Smooth muscle cell (in vitro differentiated cells): ENCODE measurements around the gene KLK13. TPM values are rescaled to one million over a fixed set of nuclear protein-coding genes. Genes with fewer than 3 reads are reported as not detected.

Experiments
- DNase-seq: peaks from one replicate; lab custom pipeline; 2025; ENCODE audit not compliant: unreplicated experiment; lab: John Stamatoyannopoulos, UW
- H2AFZ ChIP-seq: fragments of 200-600 bp; sonication (generic); 2 replicates; pipeline ENCODE4 v1.6.0; 2016; ENCODE audit warnings: antibody characterized with exemption, low read depth, mild to moderate bottlenecking
- H3F3A ChIP-seq: fragments of 200-600 bp; sonication (generic); 2 replicates; pipeline ENCODE4 v1.6.0; 2017; ENCODE audit warnings: antibody characterized with exemption, low read depth
- H3K27ac ChIP-seq: fragments of 200-600 bp; sonication (generic); 2 replicates; pipeline ENCODE4 v1.5.1; 2016; ENCODE audit warnings: low read depth, mild to moderate bottlenecking
- H3K27me3 ChIP-seq: fragments of 200-600 bp; sonication (generic); 2 replicates; pipeline ENCODE4 v1.6.1; 2016; ENCODE audit warnings: low read depth, mild to moderate bottlenecking
- H3K36me3 ChIP-seq: fragments of 200-600 bp; sonication (generic); 2 replicates; pipeline ENCODE4 v1.5.1; 2016; ENCODE audit warnings: low read depth
- H3K4me1 ChIP-seq: fragments of 200-600 bp; sonication (generic); 2 replicates; pipeline ENCODE4 v1.5.1; 2016; ENCODE audit warnings: low read depth
- H3K4me2 ChIP-seq: fragments of 200-600 bp; sonication (generic); 2 replicates; pipeline ENCODE4 v1.6.0; 2016; ENCODE audit warnings: mild to moderate bottlenecking
- H3K4me3 ChIP-seq: fragments of 200-600 bp; sonication (generic); 2 replicates; pipeline ENCODE4 v1.5.1; 2016; ENCODE audit warnings: mild to moderate bottlenecking
- H3K79me2 ChIP-seq: fragments of 200-600 bp; sonication (generic); 2 replicates; pipeline ENCODE4 v1.6.0; 2016; ENCODE audit warnings: low read depth, mild to moderate bottlenecking
- H3K9ac ChIP-seq: fragments of 200-600 bp; sonication (generic); 2 replicates; pipeline ENCODE4 v1.6.0; 2016; ENCODE audit warnings: low read depth
- H3K9me3 ChIP-seq: fragments of 200-600 bp; sonication (generic); replicated peaks from 2 replicates; pipeline ENCODE4 v1.5.1; 2016; ENCODE audit warnings: low read depth
- H4K20me1 ChIP-seq: fragments of 200-600 bp; sonication (generic); 2 replicates; pipeline ENCODE4 v1.6.0; 2016; ENCODE audit warnings: low read depth
- CTCF ChIP-seq: fragments of 200-600 bp; sonication (generic); IDR thresholded peaks from 2 replicates; pipeline ENCODE4 v1.5.1; 2017; ENCODE audit warnings: borderline replicate concordance, mild to moderate bottlenecking, antibody characterized with exemption; ENCODE audit not compliant: insufficient read depth, poor library complexity, severe bottlenecking
- WGBS: methylation state at CpG from one replicate; pipeline ENCODE4 v1.1.7; 2016; ENCODE audit warnings: low lambda C conversion rate; 5-methylcytosine and 5-hydroxymethylcytosine counted together
- polyA plus RNA-seq: library from polyadenylated mRNA; unstranded; fragments of >200 nt; fragmentation: Nextera tagmentation; extraction: Ambion mirVana; gene quantifications from 2 replicates; pipeline ENCODE4 v1.2.1, GENCODE V29; 2016
- total RNA-seq: library from RNA; depleted of rRNA; stranded (reverse); fragments of >200 nt; gene quantifications from 2 replicates; pipeline ENCODE4 v1.2.3, GENCODE V29; 2014

KLK13 gene
- total and polyA plus RNA-seq, 2 experiments from 2014 or later, result 0.72 to 1.3 TPM

GRCh38 chr19:51009061-51009891 lies 55.6 kb downstream of the KLK13 start:
- Histone ChIP-seq H4K20me1 (no peaks in the 10 kb centered on the region), H3K4me2 (no peak overlapping the region), H3K9ac (no peak overlapping the region), H3F3A (no peaks in the 10 kb centered on the region), H3K4me1 (no peaks in the 10 kb centered on the region), H3K27ac (no peak overlapping the region), H3K9me3 (no peaks in the 10 kb centered on the region), H3K36me3 (no peaks in the 10 kb centered on the region), H3K79me2 (no peaks in the 10 kb centered on the region), H2AFZ (no peak overlapping the region), H3K4me3 (no peak overlapping the region), H3K27me3 (peaks cover 16% of the 10 kb centered on the region)
- no peak for TF ChIP-seq CTCF
- 83% methylated on average over 19 of the region's 19 CpGs for WGBS
- DNase-seq, result no peak

DNA sequence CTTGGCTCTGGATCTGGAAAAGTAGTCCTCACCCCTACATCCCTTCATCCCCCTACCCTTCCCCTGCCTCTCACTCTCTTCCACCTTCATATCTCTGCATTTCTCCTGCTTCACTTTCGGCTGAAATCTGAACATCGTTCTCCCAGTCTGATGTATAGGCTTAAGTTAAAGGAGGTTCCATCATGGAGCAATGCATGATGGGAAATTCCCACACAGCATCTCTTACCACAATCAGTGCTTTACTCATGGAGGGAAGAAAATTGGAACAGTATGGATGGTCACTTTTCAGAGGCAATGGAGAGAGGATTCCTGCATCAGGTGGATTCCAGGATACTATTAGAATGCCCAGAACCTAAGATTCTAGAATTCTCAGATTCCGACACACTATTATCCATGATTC lies 57.4 kb downstream of the KLK13 start:
- H4K20me1 ChIP-seq, result no peaks in the 10 kb centered on the region
- no peak overlapping the region for H3K4me3 ChIP-seq
- no peaks in the 10 kb centered on the region for H3K36me3 ChIP-seq
- no peak for DNase-seq
- no peaks in the 10 kb centered on the region for H3K79me2 ChIP-seq
- H3F3A ChIP-seq, result no peaks in the 10 kb centered on the region
- H2AFZ ChIP-seq, result no peak overlapping the region
- H3K9me3 ChIP-seq, result no peaks in the 10 kb centered on the region
- no peak overlapping the region for H3K4me2 ChIP-seq
- no peak overlapping the region for H3K9ac ChIP-seq
- peaks cover 15% of the 10 kb centered on the region for H3K27me3 ChIP-seq
- no peaks in the 10 kb centered on the region for H3K4me1 ChIP-seq
- TF ChIP-seq CTCF, result no peak
- no peak overlapping the region for H3K27ac ChIP-seq
- 93% methylated on average over 3 of the region's 3 CpGs for WGBS

GRCh38 chr19:51006406-51006805 lies 58.5 kb downstream of the KLK13 start:
- H3K4me2 ChIP-seq, result no peak overlapping the region
- peaks cover 15% of the 10 kb centered on the region for H3K27me3 ChIP-seq
- 54% methylated on average over 8 of the region's 8 CpGs for WGBS
- no peak overlapping the region for H3K4me3 ChIP-seq
- no peaks in the 10 kb centered on the region for H3K9me3 ChIP-seq
- H2AFZ ChIP-seq, result no peak overlapping the region
- no peak for TF ChIP-seq CTCF
- H4K20me1 ChIP-seq, result no peaks in the 10 kb centered on the region
- no peaks in the 10 kb centered on the region for H3F3A ChIP-seq
- no peak overlapping the region for H3K27ac ChIP-seq
- no peak for DNase-seq
- no peak overlapping the region for H3K9ac ChIP-seq
- peaks cover 5% of the 10 kb centered on the region for H3K4me1 ChIP-seq
- no peaks in the 10 kb centered on the region for H3K79me2 ChIP-seq
- H3K36me3 ChIP-seq, result no peaks in the 10 kb centered on the region

Other genes with a start within 250 kb of the KLK13 start
- gene KLK1, start 241.3 kb downstream of the KLK13 start, total RNA-seq, result 0.85 TPM in 1 of 2 replicates, not detected in the other
- gene KLK1, start 241.3 kb downstream of the KLK13 start, polyA plus RNA-seq, result not detected in 2 replicates
- not detected in 2 replicates for gene KLK15, start 231.5 kb downstream of the KLK13 start, total RNA-seq
- gene KLK15, start 231.5 kb downstream of the KLK13 start, polyA plus RNA-seq, result not detected in 2 replicates
- not detected in 2 replicates for gene KLK3, start 210.2 kb downstream of the KLK13 start, total RNA-seq
- gene KLK3, start 210.2 kb downstream of the KLK13 start, polyA plus RNA-seq, result not detected in 2 replicates
- not detected in 2 replicates for gene KLK2, start 191.7 kb downstream of the KLK13 start, total RNA-seq
- not detected in 2 replicates for gene KLK2, start 191.7 kb downstream of the KLK13 start, polyA plus RNA-seq
- not detected in 2 replicates for gene KLK4, start 153.7 kb downstream of the KLK13 start, total RNA-seq
- gene KLK4, start 153.7 kb downstream of the KLK13 start, polyA plus RNA-seq, result 0.80 and 0.82 TPM in 2 replicates
- 0.18 and 1.2 TPM in 2 replicates for gene KLK5, start 112.1 kb downstream of the KLK13 start, total RNA-seq
- 0.38 TPM in 1 of 2 replicates, not detected in the other for gene KLK5, start 112.1 kb downstream of the KLK13 start, polyA plus RNA-seq
- 9.5 and 20.7 TPM in 2 replicates for gene KLK6, start 95.5 kb downstream of the KLK13 start, total RNA-seq
- 7.1 and 29.5 TPM in 2 replicates for gene KLK6, start 95.5 kb downstream of the KLK13 start, polyA plus RNA-seq
- 5.8 TPM in 1 of 2 replicates, not detected in the other for gene KLK7, start 81.2 kb downstream of the KLK13 start, total RNA-seq
- 0.25 TPM in 1 of 2 replicates, not detected in the other for gene KLK7, start 81.2 kb downstream of the KLK13 start, polyA plus RNA-seq
- gene KLK8, start 63.5 kb downstream of the KLK13 start, total RNA-seq, result 1.7 and 11.6 TPM in 2 replicates
- gene KLK8, start 63.5 kb downstream of the KLK13 start, polyA plus RNA-seq, result 4.3 TPM in 1 of 2 replicates, not detected in the other
- 3.6 and 10.8 TPM in 2 replicates for gene KLK10, start 45.4 kb downstream of the KLK13 start, total RNA-seq
- 3.8 and 8.5 TPM in 2 replicates for gene KLK10, start 45.4 kb downstream of the KLK13 start, polyA plus RNA-seq
- 2.1 and 3.2 TPM in 2 replicates for gene KLK11, start 38.5 kb downstream of the KLK13 start, total RNA-seq
- gene KLK11, start 38.5 kb downstream of the KLK13 start, polyA plus RNA-seq, result 0.97 TPM in 1 of 2 replicates, not detected in the other
- gene KLK12, start 30.1 kb downstream of the KLK13 start, total RNA-seq, result 0.81 and 1.9 TPM in 2 replicates
- gene KLK12, start 30.1 kb downstream of the KLK13 start, polyA plus RNA-seq, result 1.7 and 2.2 TPM in 2 replicates
- gene KLK14, start 17.8 kb upstream of the KLK13 start, total RNA-seq, result 5.5 and 12.3 TPM in 2 replicates
- gene KLK14, start 17.8 kb upstream of the KLK13 start, polyA plus RNA-seq, result 2.0 and 7.7 TPM in 2 replicates
- 4.7 and 5.1 TPM in 2 replicates for gene CTU1, start 43.3 kb upstream of the KLK13 start, total RNA-seq
- gene CTU1, start 43.3 kb upstream of the KLK13 start, polyA plus RNA-seq, result 9.8 and 11.2 TPM in 2 replicates
- not detected in 2 replicates for gene SIGLEC9, start 59.8 kb upstream of the KLK13 start, total RNA-seq
- gene SIGLEC9, start 59.8 kb upstream of the KLK13 start, polyA plus RNA-seq, result not detected in 2 replicates
- not detected in 2 replicates for gene SIGLEC7, start 77.2 kb upstream of the KLK13 start, total RNA-seq
- not detected in 2 replicates for gene SIGLEC7, start 77.2 kb upstream of the KLK13 start, polyA plus RNA-seq
- gene CD33, start 160.0 kb upstream of the KLK13 start, total RNA-seq, result not detected in 2 replicates
- gene CD33, start 160.0 kb upstream of the KLK13 start, polyA plus RNA-seq, result not detected in 2 replicates
- gene SIGLECL1, start 186.0 kb upstream of the KLK13 start, total RNA-seq, result not detected in 2 replicates
- not detected in 2 replicates for gene SIGLECL1, start 186.0 kb upstream of the KLK13 start, polyA plus RNA-seq
- gene IGLON5, start 246.6 kb upstream of the KLK13 start, total RNA-seq, result 3.5 and 4.6 TPM in 2 replicates
- 3.4 and 3.8 TPM in 2 replicates for gene IGLON5, start 246.6 kb upstream of the KLK13 start, polyA plus RNA-seq